Transverse colon (tissue), 4 donors: ENCODE results near the gene CRISPLD2.

Experiments used
- CTCF ChIP-seq, 5 experiments: fragments of 200-600 bp in 3 of 5; fragments of 450-650 bp in 2 of 5; sonication (generic) in 3 of 5; IDR thresholded peaks; 1 replicate in 2 of 5; 2 replicates in 3 of 5; pipeline ENCODE4 v1.5.1; 2016 to 2017; ENCODE audit warnings: antibody characterized with exemption in 5 of 5, inconsistent platforms in 3 of 5, mild to moderate bottlenecking in 2 of 5, moderate library complexity in 1 of 5
- POLR2A ChIP-seq: fragments of 450-650 bp; IDR thresholded peaks from one replicate; pipeline ENCODE4 v1.6.1; 2016; ENCODE audit warnings: antibody characterized with exemption, mild to moderate bottlenecking, moderate library complexity
- POLR2AphosphoS5 ChIP-seq, 3 donors: sonication (generic); formaldehyde crosslinking; IDR thresholded peaks; one replicate each; pipeline ENCODE4 v1.6.1; 2016; ENCODE audit warnings: antibody characterized with exemption in 3 of 3

GRCh38 chr16:84893467-84893848 is 73.7 kb downstream of the CRISPLD2 start:
- TF ChIP-seq CTCF (IDR thresholded peaks at IDR 0.05) (no peak), POLR2A (no peak), POLR2AphosphoS5 (IDR thresholded peaks at IDR 0.05) (no peak)
